DOHH2 (cell line): ENCODE results near the gene TRMT2A.

Experiments used
- H3F3A ChIP-seq: fragments of 200-600 bp; sonication (generic), shearing (Covaris generic); 2 replicates; pipeline ENCODE4 v1.6.0; 2016; ENCODE audit warnings: antibody characterized with exemption, mild to moderate bottlenecking; ENCODE audit not compliant: control insufficient read depth, insufficient read depth
- H3K27ac ChIP-seq: fragments of 200-600 bp; sonication (generic); 2 replicates; pipeline ENCODE4 v1.5.1; 2014; ENCODE audit warnings: low read depth, mild to moderate bottlenecking, low read length, moderate library complexity
- H3K27me3 ChIP-seq: fragments of 200-600 bp; sonication (generic); 2 replicates; pipeline ENCODE4 v1.6.1; 2014; ENCODE audit warnings: mild to moderate bottlenecking, low read length, mixed read lengths; ENCODE audit not compliant: control insufficient read depth
- H3K36me3 ChIP-seq: fragments of 200-600 bp; sonication (generic); 2 replicates; pipeline ENCODE4 v1.6.1; 2014; ENCODE audit warnings: mild to moderate bottlenecking, low read length, moderate library complexity, mixed read lengths; ENCODE audit not compliant: control insufficient read depth
- H3K4me1 ChIP-seq: fragments of 200-600 bp; sonication (generic); 2 replicates; pipeline ENCODE4 v1.6.1; 2014; ENCODE audit warnings: mild to moderate bottlenecking, low read length, mixed read lengths; ENCODE audit not compliant: control insufficient read depth
- H3K4me2 ChIP-seq: fragments of 200-600 bp; sonication (generic); 2 replicates; pipeline ENCODE4 v1.6.0; 2014; ENCODE audit warnings: mild to moderate bottlenecking, low read length, moderate library complexity
- H3K4me3 ChIP-seq: fragments of 200-600 bp; sonication (generic); 2 replicates; pipeline ENCODE4 v1.5.1; 2014; ENCODE audit warnings: mild to moderate bottlenecking, low read length, mixed read lengths
- H3K79me2 ChIP-seq: fragments of 200-600 bp; sonication (generic); 2 replicates; pipeline ENCODE4 v1.6.1; 2014; ENCODE audit warnings: mild to moderate bottlenecking, low read length, mixed read lengths; ENCODE audit not compliant: control insufficient read depth
- H3K9me2 ChIP-seq: fragments of 200-600 bp; sonication (generic); replicated peaks from 2 replicates; pipeline ENCODE4 v1.6.1; 2014; ENCODE audit warnings: mild to moderate bottlenecking, low read length, mixed read lengths; ENCODE audit not compliant: control insufficient read depth
- H3K9me3 ChIP-seq: fragments of 200-600 bp; sonication (generic); 2 replicates; pipeline ENCODE4 v1.6.1; 2014; ENCODE audit warnings: antibody characterized with exemption, low read length, mixed read lengths; ENCODE audit not compliant: control insufficient read depth, insufficient read depth
- H4K20me1 ChIP-seq: fragments of 200-600 bp; sonication (generic); 2 replicates; pipeline ENCODE4 v1.6.0; 2014; ENCODE audit warnings: low read depth, mild to moderate bottlenecking, antibody characterized with exemption, low read length, moderate library complexity; ENCODE audit not compliant: control insufficient read depth, insufficient read depth
- EZH2phosphoT487 ChIP-seq: fragments of 200-600 bp; sonication (generic); IDR thresholded peaks from 2 replicates; pipeline ENCODE4 v1.6.1; 2017; ENCODE audit warnings: borderline replicate concordance, mild to moderate bottlenecking, antibody characterized with exemption, low read length, moderate library complexity, mixed read lengths
- TF ChIP-seq, protein P1 (sequence below): fragments of 200-600 bp; sonication (generic); IDR thresholded peaks from one replicate; pipeline ENCODE4 v1.5.1; 2014; ENCODE audit warnings: antibody characterized with exemption, mild to moderate bottlenecking, low read depth, low read length; ENCODE audit not compliant: poor library complexity, severe bottlenecking

TRMT2A gene

DNA sequence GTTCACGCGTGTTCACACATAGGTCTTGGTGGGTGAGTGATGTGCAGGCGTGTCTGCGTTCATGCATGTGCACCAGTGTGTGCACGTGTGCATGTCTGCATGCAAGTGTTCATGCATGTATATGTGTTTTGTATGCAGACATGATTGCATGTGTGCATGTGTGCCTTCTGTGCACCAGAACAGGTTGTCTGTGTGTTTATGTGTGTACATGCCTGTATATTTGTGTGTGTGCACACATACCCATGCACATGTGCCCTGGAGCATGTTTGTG, 19.5 kb upstream of the TRMT2A start:
- TF ChIP-seq, protein P1, sequence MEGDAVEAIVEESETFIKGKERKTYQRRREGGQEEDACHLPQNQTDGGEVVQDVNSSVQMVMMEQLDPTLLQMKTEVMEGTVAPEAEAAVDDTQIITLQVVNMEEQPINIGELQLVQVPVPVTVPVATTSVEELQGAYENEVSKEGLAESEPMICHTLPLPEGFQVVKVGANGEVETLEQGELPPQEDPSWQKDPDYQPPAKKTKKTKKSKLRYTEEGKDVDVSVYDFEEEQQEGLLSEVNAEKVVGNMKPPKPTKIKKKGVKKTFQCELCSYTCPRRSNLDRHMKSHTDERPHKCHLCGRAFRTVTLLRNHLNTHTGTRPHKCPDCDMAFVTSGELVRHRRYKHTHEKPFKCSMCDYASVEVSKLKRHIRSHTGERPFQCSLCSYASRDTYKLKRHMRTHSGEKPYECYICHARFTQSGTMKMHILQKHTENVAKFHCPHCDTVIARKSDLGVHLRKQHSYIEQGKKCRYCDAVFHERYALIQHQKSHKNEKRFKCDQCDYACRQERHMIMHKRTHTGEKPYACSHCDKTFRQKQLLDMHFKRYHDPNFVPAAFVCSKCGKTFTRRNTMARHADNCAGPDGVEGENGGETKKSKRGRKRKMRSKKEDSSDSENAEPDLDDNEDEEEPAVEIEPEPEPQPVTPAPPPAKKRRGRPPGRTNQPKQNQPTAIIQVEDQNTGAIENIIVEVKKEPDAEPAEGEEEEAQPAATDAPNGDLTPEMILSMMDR = no peak
- no peak for TF ChIP-seq EZH2phosphoT487
- Histone ChIP-seq H3K36me3 (no peaks in the 10 kb centered on the region), H3K9me2 (no peaks in the 10 kb centered on the region), H3K4me2 (no peak overlapping the region), H3K4me1 (peaks cover 6% of the 10 kb centered on the region), H3K27me3 (peaks cover 9% of the 10 kb centered on the region), H4K20me1 (0 out of 2 replicates have a peak, but pooled peaks cover 2% of the 10 kb centered on the region), H3K4me3 (no peak overlapping the region), H3K27ac (no peak overlapping the region), H3K79me2 (no peaks in the 10 kb centered on the region), H3F3A (no peaks in the 10 kb centered on the region), H3K9me3 (no peaks in the 10 kb centered on the region)

DNA sequence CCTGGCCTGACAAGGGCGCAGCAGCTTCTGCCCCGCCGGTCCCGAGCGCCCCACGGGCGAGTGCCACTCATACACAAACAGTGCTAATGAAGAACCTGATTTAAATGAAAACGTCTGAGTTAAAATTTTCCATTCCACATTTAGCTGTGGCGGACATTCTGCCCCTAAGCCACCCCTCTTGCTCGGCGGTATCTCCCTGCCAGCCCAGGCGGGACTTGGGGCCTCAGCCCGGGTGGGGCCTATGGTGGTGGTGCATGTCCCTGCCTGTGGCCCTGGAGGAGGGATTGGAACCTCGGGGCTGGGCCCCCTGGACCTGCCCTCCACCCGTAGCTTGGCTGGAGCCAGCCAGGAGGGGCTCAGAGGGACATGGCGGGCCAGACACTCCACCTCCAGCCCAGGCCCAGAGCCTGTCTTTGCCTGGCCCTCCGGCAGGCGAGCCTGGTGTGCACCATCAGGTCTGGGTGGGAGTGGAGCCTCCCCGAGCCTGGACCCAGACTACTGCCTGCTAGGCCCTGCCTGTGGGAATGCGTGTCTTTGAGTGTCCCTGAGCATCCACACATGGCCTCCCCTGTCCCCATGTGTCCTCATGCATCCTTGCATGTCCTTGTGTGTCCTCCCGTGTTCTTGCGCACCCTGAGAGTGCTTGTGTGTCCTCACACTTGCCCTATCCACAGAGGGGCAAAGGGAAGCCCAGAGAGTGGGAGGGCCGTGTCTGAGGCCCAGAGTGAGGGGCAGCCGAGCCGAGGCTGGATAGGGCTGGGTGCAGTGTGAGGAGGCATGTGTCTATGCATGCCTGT, 19.0 kb upstream of the TRMT2A start:
- Histone ChIP-seq H4K20me1 (0 out of 2 replicates have a peak, but pooled peaks cover 2% of the 10 kb centered on the region), H3K4me2 (no peak overlapping the region), H3K27ac (no peak overlapping the region), H3K9me3 (no peaks in the 10 kb centered on the region), H3F3A (no peaks in the 10 kb centered on the region), H3K4me3 (no peak overlapping the region), H3K36me3 (no peaks in the 10 kb centered on the region), H3K27me3 (peaks cover 13% of the 10 kb centered on the region), H3K4me1 (peaks cover 8% of the 10 kb centered on the region), H3K9me2 (no peaks in the 10 kb centered on the region), H3K79me2 (no peaks in the 10 kb centered on the region)
- no peak for TF ChIP-seq EZH2phosphoT487
- TF ChIP-seq, protein P1 = no peak

DNA sequence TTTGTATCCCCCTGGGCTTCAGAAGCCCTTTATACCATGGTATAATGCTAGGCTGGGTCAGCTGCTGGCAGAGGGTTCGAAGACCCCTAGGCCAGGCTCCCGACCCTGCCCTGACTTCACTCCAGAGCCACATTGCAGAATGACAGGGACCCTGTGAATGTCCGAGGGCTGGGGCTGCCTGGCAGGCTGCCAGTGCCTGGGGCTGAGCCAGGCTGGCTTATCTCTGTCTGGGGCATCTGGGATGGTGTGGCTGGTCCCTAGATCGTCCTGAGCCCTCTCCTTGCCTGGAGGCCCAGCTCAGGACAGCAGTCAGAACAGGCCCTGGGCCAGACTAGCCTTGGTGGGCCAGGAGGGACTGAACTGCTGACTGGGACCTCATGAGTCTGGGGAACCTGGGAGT, 18.2 kb upstream of the TRMT2A start:
- no peak overlapping the region for H3K4me3 ChIP-seq
- no peaks in the 10 kb centered on the region for H3K9me3 ChIP-seq
- peaks cover 21% of the 10 kb centered on the region for H3K27me3 ChIP-seq
- H4K20me1 ChIP-seq = 0 out of 2 replicates have a peak, but pooled peaks cover 2% of the 10 kb centered on the region
- TF ChIP-seq EZH2phosphoT487 = no peak
- TF ChIP-seq, protein P1 = no peak
- peaks cover 11% of the 10 kb centered on the region for H3K4me1 ChIP-seq
- no peaks in the 10 kb centered on the region for H3K36me3 ChIP-seq
- no peak overlapping the region for H3K27ac ChIP-seq
- no peaks in the 10 kb centered on the region for H3F3A ChIP-seq
- H3K9me2 ChIP-seq = no peaks in the 10 kb centered on the region
- no peaks in the 10 kb centered on the region for H3K79me2 ChIP-seq
- H3K4me2 ChIP-seq = no peak overlapping the region
